GM19397 (cell line): ENCODE results near the gene GPR137.
"Not testable (repeated sequence)": the region's sequence is repeated elsewhere in the genome, so short reads cannot be mapped to it uniquely, and the experiment has no call there.

ENCODE experiments used
- ATAC-seq: cut with Tn5 transposase; IDR thresholded peaks from one replicate; pipeline ENCODE4 v1.9.1; 2021; ENCODE audit warnings: mild to moderate bottlenecking, moderate library complexity; ENCODE audit not compliant: unreplicated experiment

The GPR137 gene

DNA sequence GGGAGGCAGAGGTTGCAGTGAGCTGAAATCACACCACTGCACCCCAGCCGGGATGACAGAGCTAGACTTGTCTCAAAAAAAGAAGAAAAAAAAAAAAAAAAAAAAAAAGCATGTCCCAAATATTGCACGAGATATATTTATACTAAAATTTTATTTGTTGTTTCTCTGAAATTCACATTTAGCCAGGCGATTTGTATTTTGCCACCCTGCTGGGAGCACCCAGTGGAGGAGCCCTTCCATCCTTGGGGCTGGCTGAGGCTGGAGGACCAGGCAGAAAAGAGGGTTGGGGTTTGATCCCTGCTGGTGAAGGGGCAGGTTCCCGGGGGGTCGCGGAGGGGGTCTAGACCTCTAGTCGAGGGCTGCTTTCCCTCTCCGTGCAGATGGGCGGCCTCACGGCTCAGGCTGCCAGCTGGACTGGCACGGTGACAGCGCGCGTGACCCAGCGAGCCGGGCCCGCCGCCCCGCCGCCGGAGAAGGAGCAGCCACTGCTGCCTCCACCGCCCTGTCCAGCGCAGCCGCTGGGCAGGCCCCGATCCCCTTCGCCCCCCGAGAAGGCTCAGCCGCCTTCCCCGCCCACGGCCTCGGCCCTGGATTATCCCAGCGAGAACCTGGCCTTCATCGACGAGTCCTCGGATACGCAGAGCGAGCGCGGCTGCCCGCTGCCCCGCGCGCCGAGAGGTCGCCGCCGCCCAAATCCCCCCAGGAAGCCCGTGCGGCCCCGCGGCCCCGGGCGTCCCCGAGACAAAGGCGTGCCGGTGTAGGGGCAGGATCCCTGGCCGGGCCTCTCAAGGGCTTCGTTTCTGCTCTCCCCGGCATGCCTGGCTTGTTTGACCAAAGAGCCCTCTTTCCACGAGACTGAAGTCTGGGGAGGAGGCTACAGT lies 13.6 kb downstream of the GPR137 start:
- no peak for ATAC-seq

DNA sequence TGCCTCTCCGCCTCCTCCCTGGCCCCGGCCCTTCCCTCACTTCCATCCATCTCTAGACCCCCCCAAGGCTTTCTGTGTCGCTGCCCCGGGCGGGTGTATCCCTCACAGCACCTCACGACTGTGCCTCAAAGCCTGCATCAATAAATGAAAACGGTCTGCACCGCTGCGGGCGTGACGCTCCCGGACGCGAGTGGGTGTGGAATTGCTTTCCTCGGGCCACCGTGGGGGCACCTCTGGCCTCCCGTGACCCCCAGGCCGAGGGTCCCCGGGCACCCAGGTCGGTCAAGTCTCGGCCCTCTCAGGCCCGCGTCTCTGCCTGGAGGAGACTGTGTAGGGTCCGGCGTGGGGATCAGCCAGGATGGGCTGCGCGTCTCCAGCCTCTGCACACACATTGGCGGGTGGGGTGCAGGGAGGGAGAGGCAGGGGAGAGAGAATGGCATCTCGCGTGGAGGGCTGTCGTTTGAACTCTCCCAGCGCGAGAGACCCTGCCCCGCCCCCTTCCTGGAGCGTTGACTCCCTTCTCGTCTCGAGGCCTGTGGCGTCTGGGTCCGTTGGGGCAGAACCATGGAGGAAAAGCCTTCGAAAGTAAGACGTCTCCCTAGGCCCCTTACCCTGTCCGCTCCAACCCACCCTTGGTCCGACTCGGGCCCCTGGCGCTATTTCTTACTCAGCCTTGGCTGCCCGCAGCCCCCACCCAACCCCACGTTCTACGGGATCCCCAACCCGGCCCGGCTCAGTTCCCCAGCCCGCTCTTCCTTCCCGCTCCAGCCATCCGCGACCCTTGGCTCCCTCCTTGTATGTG lies 14.4 kb downstream of the GPR137 start, which contains the start of gene CATSPERZ:
CATSPERZ (plus strand) TSS at position 512 of the 802 bp plus-strand sequence; CDS start at position 565, 53 bp downstream.
- no peak for ATAC-seq

DNA sequence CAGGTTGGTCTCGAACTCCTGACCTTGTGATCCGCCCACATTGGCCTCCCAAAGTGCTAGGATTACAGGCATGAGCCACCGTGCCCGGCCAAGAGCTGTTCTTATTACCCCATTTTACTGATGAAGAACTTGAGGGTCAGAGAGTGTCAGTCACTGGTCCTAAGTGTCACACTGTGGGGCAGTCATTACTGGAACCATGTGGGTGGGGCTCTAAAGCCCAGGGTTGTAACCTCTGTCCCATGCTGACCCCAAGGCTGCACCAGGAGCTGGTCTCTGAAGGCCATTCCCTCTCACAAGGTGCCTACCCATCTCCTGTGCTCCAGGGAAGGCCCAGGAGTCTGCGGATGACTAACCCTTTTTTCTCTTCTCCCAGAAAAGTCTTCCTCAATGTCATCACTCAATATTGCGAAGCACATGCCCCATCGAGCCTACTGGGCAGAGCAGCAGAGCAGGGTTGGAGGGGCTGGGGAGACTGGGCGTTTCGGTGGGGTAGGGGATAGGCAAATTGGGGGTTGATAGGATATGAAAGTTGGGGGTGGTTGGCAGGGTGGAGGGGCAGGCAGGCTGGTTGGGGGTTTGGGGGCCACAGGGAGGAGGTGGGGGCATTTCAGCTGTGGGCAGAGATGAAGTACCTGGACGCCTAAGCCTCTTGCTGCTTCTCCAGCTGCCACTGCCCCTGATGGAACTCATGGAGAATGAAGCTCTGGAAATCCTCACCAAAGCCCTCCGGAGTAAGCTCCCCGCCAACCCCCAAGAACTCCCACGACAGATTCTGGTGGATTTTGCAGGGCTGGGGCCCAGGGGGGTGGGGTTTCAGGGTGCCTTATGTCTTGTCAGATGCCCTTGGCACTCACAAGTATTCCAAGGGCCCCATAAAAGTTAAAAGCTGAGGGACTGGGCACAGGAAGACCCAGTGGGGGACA lies 17.7 kb downstream of the GPR137 start:
- ATAC-seq: no peak

DNA sequence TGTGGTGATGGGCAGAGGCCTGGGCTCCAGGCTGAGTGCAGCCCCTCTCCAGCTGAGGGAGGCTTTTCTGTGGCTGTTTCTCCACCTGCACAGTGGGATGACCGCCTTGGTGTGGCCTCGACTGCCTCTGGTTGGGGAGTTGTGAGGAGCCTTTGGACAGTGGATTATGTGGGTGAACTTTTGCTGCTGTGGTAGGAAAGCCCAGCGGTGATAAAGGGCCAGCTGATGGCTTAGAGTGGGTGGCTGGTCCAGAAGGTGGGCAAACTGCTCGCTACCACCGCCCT lies 18.3 kb downstream of the GPR137 start:
- ATAC-seq: no peak

DNA sequence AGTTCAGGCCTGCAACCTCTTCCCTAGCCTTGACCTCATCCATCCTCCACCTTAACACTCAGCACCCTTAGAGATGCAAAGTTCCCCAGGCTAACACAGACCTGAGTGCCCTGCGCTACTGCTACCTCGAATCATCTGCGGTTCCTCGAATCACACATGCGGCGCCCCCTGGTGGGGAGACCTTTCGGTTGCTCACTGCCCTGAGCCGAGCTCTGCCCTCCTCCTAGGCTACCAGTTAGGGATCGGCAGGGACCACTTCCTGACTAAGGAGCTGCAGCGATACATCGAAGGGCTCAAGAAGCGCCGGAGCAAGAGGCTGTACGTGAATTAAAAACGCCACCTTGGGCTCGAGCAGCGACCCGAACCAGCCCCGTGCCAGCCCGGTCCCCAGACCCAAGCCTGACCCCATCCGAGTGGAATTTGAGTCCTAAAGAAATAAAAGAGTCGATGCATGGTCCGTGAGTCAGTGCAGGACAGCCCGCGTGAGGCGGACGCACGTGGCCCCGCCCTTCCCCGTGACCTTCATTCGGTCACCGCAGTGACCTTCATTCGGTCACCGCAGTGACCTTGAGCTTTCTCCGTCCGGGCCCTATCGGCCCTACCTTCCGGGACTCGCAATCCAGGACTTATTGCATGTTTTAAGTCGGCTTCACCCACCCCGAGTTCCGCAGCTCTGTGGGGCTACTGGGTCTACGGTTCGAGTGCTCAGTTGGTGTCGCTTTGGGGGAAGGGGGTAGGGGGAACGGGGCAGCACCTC lies 18.8 kb downstream of the GPR137 start:
- ATAC-seq: peak; percentile 25

DNA sequence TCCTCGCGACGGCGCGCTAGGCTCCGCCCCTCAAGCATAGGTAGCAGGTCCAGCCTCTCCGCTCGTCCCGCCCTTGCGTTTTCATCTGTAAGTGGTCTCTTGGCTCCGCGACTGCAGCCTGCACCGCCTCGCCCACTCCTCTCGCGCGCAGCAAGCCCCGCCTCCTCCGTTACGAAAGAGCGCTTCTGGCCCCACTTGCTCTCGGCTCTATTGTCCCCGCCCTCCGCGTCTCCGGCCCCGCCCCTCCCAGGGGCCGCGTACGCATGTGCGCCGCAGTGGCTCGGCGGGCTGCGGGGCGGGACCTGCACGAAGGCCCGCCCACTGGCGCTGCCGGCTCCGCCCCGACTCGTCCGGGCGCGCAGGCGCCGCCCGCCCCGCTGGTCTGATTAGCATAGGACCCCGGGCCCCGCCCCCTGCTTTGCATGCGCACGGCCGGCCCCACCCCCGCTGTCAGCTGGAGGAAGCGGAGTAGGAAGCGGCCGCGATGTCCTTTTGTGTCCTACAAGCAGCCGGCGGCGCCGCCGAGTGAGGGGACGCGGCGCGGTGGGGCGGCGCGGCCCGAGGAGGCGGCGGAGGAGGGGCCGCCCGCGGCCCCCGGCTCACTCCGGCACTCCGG lies 19.5 kb downstream of the GPR137 start, which contains the start of gene ESRRA:
ESRRA (plus strand) TSS at position 450 of the 616 bp plus-strand sequence. CDS start 1,656 bp downstream, outside the sequence.
- ATAC-seq: peak; percentile 70

DNA sequence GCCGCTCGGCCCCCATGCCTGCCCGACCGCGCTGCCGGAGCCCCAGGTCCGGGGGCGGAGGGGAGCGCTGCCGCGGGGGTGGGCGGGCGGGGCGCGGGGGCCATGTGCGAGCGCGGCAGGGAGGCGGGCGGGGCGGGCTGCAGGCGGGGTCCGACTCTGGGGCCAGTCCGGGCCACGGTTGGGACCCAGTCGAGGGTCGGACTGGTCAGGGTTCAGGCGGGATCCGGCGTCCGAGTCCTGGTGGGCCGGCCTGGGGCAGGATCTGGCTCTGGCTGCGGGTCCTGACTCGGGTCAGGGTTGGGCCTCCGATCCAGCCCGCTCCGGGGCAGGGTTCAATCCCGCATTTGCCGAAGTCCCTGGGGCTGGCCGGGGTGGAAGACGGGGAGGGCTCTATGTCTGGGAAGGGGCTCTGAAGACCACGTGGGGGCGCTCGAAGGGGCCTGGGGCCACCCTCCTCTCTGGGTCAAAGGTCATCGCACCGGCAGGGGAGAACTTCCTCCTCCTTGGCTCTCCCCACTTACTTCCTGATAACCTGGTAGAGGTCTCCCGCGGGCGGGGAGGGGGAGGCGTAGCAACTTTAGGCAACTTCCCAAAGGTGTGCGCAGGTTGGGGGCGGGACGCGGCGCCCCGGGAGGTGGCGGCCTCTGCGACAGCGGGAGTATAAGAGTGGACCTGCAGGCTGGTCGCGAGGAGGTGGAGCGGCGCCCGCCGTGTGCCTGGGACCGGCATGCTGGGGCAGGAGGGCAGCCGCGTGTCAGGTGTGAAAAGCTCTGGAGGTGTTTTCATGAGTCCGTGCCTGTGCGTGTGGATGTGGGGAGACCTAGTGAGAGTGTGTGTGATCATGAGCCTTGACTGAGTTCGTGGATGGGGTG lies 20.3 kb downstream of the GPR137 start:
- peak; percentile 23 for ATAC-seq

GRCh38 chr11:64306563-64306875 lies 20.9 kb downstream of the GPR137 start:
- no peak for ATAC-seq

GRCh38 chr11:64306876-64307622 lies 21.4 kb downstream of the GPR137 start:
- no peak for ATAC-seq

DNA sequence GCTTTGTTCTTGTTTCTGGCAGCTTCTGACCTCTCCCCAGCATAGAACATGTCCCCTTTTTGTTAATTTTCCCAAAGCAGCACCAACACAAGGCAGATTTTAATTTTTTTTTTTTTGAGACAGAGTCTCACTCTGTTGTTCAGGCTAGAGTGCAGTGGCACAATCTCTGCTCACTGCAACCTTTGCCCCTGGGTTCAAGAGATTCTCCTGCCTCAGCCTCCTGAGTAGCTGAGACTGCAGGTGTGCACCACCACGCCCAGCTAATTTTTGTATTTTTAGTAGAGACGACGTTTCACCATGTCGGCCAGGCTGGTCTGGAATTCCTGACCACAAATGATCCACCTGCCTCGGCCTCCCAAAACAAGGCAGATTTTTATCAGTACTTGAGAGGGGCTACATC lies 22.1 kb downstream of the GPR137 start:
- ATAC-seq: not testable (repeated sequence)

GRCh38 chr11:64312947-64313346 lies 27.3 kb downstream of the GPR137 start:
- ATAC-seq: no peak

DNA sequence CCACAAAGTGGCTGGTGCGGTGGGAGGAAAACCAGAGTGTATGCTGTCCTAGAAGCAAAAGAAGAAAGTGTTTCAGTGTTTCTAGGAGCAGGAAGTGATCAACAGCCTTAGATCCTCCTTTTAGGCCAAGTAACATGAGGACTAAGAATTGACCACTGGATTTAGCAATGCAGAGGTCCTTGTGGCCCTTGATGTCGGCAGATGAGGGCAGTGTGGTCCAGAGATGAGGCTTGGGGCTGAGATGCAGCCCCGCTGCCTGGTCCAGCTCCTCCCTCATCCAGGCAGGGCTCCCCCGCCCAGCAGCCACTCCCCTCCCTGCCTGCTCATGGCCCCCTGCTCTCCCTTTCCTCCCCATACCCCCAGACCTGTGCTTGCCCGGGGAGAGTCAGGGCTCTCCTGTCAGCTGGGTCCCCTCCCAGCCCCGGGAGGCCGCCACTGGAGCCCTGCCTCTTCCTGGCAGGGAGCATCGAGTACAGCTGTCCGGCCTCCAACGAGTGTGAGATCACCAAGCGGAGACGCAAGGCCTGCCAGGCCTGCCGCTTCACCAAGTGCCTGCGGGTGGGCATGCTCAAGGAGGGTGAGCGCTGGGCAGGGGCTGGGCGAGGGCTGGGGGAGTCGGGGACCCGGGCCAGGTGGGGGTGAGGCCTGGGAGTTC lies 28.0 kb downstream of the GPR137 start:
- ATAC-seq: no peak

DNA sequence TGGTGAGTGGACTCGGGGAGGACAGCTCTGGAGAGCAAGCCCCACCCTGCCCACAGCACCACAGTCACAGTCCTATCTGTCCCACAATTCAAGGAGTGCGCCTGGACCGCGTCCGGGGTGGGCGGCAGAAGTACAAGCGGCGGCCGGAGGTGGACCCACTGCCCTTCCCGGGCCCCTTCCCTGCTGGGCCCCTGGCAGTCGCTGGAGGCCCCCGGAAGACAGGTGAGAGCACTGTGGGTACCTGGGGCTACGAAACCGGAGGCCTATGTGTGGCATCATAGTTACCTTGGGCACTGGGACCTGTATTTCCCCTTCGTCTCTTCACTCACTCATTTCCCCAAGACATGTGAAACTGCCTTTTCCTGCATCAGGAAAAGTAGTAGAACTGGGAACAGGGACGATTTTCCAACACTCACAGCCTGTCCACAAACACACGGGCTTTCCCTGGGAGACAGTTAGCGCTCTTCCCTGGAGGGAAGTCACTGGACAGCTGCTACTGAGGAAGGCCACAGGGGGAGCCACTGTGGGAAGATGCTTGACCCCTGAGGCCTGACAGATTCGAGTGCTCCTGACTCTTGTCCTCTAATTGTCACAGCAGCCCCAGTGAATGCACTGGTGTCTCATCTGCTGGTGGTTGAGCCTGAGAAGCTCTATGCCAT lies 28.6 kb downstream of the GPR137 start:
- no peak for ATAC-seq

GRCh38 chr11:64314805-64315561 lies 29.3 kb downstream of the GPR137 start:
- no peak for ATAC-seq

- ATAC-seq: not testable (repeated sequence)
Observed at GRCh38 chr11:64315667-64316526, 30.2 kb downstream of the GPR137 start.
